ENCODE results near the gene FANCF. TPM values are rescaled to one million over a fixed set of nuclear protein-coding genes. Genes with fewer than 3 reads are reported as not detected.
A peak's percentile ranks its signal among the peaks of the same experiment; 100 is the strongest.

FANCF gene
- polyA plus RNA-seq, 1 of the 3 experiments (the other 2 are of a cell fraction): 4.3 TPM

GRCh38 chr11:22666688-22667439 is 41.2 kb upstream of the FANCF start:
- Histone ChIP-seq H3K9me3 (no peaks in the 10 kb centered on the region), H3K4me3 (ENCODE audit: low read depth in 2 of 2, low read length in 1 of 2) (peak overlapping the region; percentile 52 to 53; a peak in 3 of 4 replicates), H3F3A (replicated peaks; ENCODE audit: insufficient read depth) (no peaks in the 10 kb centered on the region), H3K27me3 (ENCODE audit: insufficient read depth) (peaks cover 17% of the 10 kb centered on the region; the same call in 1 of the 2 replicates), H3K9me2 (no peaks in the 10 kb centered on the region), H3K79me2 (ENCODE audit: insufficient read depth) (no peaks in the 10 kb centered on the region), H2AFZ (ENCODE audit: low read depth) (0 out of 2 replicates have a peak overlapping the region, but pooled peaks have one; percentile 53), H3K9ac (no peak overlapping the region), H3K4me1 (ENCODE audit: control insufficient read depth in 1 of 2, insufficient read depth in 2 of 2, low read depth in 1 of 2, low read length in 1 of 2) (peaks cover 0 to 8% of the 10 kb centered on the region in 2 experiments; a peak in 1 of 4 replicates), H3K27ac (ENCODE audit: low read depth in 2 of 2, low read length in 1 of 2) (peak overlapping the region in 1 of 2 experiments; percentile 28; a peak in 1 of 4 replicates), H3K36me3 (replicated peaks in 1 of 2; ENCODE audit: control insufficient read depth in 1 of 2, insufficient read depth in 2 of 2, low read length in 1 of 2) (no peaks in the 10 kb centered on the region), H4K20me1 (ENCODE audit: insufficient read depth) (no peaks in the 10 kb centered on the region), H3K4me2 (peak overlapping the region; percentile 85)
- peak; percentile 85 for DNase-seq
- POLR2A ChIA-PET: interaction anchor here (1.4 kb wide), 1 partner anchor 41 kb away, joined by 6 read pairs; the partner anchor contains the start of gene FANCF
- peak; percentile 11; the same call in 1 of the 2 replicates for TF ChIP-seq CTCF (IDR thresholded peaks at IDR 0.05)
- TF ChIP-seq EZH2phosphoT487 (IDR thresholded peaks at IDR 0.05; ENCODE audit: borderline replicate concordance, low read depth): no peak
- CTCF ChIA-PET: interaction anchor here (0.6 to 2.4 kb wide), 4 partner anchors 22 to 127 kb away, joined by 3 to 11 read pairs (median 3); partner anchors contain the start of gene FANCF
- WGBS (ENCODE audit: low lambda C conversion rate): 10% methylated on average over 24 of the region's 40 CpGs

- WGBS (ENCODE audit: low lambda C conversion rate): 21% methylated on average over 8 of the region's 8 CpGs
- Histone ChIP-seq H3K9me3 (no peaks in the 10 kb centered on the region), H3K79me2 (ENCODE audit: insufficient read depth) (no peaks in the 10 kb centered on the region), H3K4me2 (peak within 1 kb of the TSS; percentile 85), H2AFZ (ENCODE audit: low read depth) (0 out of 2 replicates have a peak within 1 kb of the TSS, but pooled peaks have one; percentile 53), H3F3A (replicated peaks; ENCODE audit: insufficient read depth) (no peaks in the 10 kb centered on the region), H3K4me1 (ENCODE audit: control insufficient read depth in 1 of 2, insufficient read depth in 2 of 2, low read depth in 1 of 2, low read length in 1 of 2) (peaks cover 0 to 8% of the 10 kb centered on the region in 2 experiments; a peak in 1 of 4 replicates), H3K36me3 (replicated peaks in 1 of 2; ENCODE audit: control insufficient read depth in 1 of 2, insufficient read depth in 2 of 2, low read length in 1 of 2) (no peaks in the 10 kb centered on the region), H3K9me2 (no peaks in the 10 kb centered on the region), H3K9ac (no peak within 1 kb of the TSS), H3K27me3 (ENCODE audit: insufficient read depth) (peaks cover 17% of the 10 kb centered on the region; the same call in 1 of the 2 replicates), H3K4me3 (ENCODE audit: low read depth in 2 of 2, low read length in 1 of 2) (peak within 1 kb of the TSS; percentile 52 to 53; a peak in 3 of 4 replicates), H3K27ac (ENCODE audit: low read depth in 2 of 2, low read length in 1 of 2) (peak within 1 kb of the TSS in 1 of 2 experiments; percentile 28; a peak in 1 of 4 replicates), H4K20me1 (ENCODE audit: insufficient read depth) (no peaks in the 10 kb centered on the region)
- no peak for DNase-seq
- ChIA-PET CTCF (interaction anchor here (1.0 to 2.4 kb wide), 4 partner anchors 22 to 126 kb away, joined by 3 to 11 read pairs (median 4); partner anchors contain the start of gene FANCF), POLR2A (interaction anchor here (1.4 kb wide), 1 partner anchor 41 kb away, joined by 6 read pairs; the partner anchor contains the start of gene FANCF)
- TF ChIP-seq MEF2A (IDR thresholded peaks at IDR 0.05; ENCODE audit: borderline replicate concordance, low read depth) (no peak), MAX (IDR thresholded peaks at IDR 0.05; ENCODE audit: low read depth) (no peak), CHD2 (IDR thresholded peaks at IDR 0.05; ENCODE audit: low read length, partially characterized antibody) (no peak), RAD21 (IDR thresholded peaks at IDR 0.05; ENCODE audit: low read length) (no peak), EP300 (IDR thresholded peaks at IDR 0.05; ENCODE audit: borderline replicate concordance in 1 of 2, low read depth in 1 of 2, low read length in 1 of 2) (no peak), TCF12 (IDR thresholded peaks at IDR 0.05) (no peak), GATA2 (CRISPR knock-in tag; IDR thresholded peaks at IDR 0.05) (no peak), FOXJ3 (CRISPR knock-in tag; IDR thresholded peaks at IDR 0.05) (no peak), RFX5 (IDR thresholded peaks at IDR 0.05; ENCODE audit: low read length) (no peak), PBX3 (IDR thresholded peaks at IDR 0.05) (no peak), TAF1 (IDR thresholded peaks at IDR 0.05; ENCODE audit: borderline replicate concordance, low read depth, low read length) (no peak), YY1 (IDR thresholded peaks at IDR 0.05; ENCODE audit: low read depth) (no peak), GABPA (IDR thresholded peaks at IDR 0.05; ENCODE audit: low read depth) (no peak), NRF1 (IDR thresholded peaks at IDR 0.05; ENCODE audit: low read depth, low read length) (no peak)
- TF ChIP-seq, protein P1, sequence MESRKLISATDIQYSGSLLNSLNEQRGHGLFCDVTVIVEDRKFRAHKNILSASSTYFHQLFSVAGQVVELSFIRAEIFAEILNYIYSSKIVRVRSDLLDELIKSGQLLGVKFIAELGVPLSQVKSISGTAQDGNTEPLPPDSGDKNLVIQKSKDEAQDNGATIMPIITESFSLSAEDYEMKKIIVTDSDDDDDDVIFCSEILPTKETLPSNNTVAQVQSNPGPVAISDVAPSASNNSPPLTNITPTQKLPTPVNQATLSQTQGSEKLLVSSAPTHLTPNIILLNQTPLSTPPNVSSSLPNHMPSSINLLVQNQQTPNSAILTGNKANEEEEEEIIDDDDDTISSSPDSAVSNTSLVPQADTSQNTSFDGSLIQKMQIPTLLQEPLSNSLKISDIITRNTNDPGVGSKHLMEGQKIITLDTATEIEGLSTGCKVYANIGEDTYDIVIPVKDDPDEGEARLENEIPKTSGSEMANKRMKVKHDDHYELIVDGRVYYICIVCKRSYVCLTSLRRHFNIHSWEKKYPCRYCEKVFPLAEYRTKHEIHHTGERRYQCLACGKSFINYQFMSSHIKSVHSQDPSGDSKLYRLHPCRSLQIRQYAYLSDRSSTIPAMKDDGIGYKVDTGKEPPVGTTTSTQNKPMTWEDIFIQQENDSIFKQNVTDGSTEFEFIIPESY (IDR thresholded peaks at IDR 0.05; ENCODE audit: borderline replicate concordance, low read depth): no peak
- TF ChIP-seq, protein P2, sequence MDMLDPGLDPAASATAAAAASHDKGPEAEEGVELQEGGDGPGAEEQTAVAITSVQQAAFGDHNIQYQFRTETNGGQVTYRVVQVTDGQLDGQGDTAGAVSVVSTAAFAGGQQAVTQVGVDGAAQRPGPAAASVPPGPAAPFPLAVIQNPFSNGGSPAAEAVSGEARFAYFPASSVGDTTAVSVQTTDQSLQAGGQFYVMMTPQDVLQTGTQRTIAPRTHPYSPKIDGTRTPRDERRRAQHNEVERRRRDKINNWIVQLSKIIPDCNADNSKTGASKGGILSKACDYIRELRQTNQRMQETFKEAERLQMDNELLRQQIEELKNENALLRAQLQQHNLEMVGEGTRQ (IDR thresholded peaks at IDR 0.05; ENCODE audit: borderline replicate concordance, low read depth, low read length): no peak
These were observed 40.7 kb upstream of the FANCF start, which contains the start of gene GAS2 for GRCh38 chr11:22666325-22666687. GAS2 (plus strand) TSS chr11:22666611; CDS start chr11:22674870, 8,259 bp downstream.
